Daoy (cell line): ENCODE data around the gene PTPDC1. TPM values are rescaled to one million over a fixed set of nuclear protein-coding genes. Genes with fewer than 3 reads are reported as not detected.
"Not testable (repeated sequence)": the region's sequence is repeated elsewhere in the genome, so short reads cannot be mapped to it uniquely, and the experiment has no call there.

Experiments
- DNase-seq: peaks from one replicate; pipeline ENCODE4 v3.0.0-alpha.2; 2015; ENCODE audit warnings: low read depth
- total RNA-seq: library from RNA; depleted of rRNA; stranded (reverse); fragments of >200 nt; shearing (Covaris generic); gene quantifications from 2 replicates; pipeline ENCODE4 v1.2.3, GENCODE V29; 2014

The PTPDC1 gene
- total RNA-seq, 1 experiment from 2014 or later = 10.6 TPM

GRCh38 chr9:94094219-94095145, 10.2 kb downstream of the PTPDC1 start:
- not testable (repeated sequence) for DNase-seq

- peak; percentile 61 for DNase-seq
Observed at GRCh38 chr9:94096819-94097577, 12.7 kb downstream of the PTPDC1 start.

GRCh38 chr9:94097788-94098414, 13.6 kb downstream of the PTPDC1 start:
- peak; percentile 84 for DNase-seq

GRCh38 chr9:94100152-94100879, 16.1 kb downstream of the PTPDC1 start:
- no peak for DNase-seq

- no peak for DNase-seq
Observed at GRCh38 chr9:94101162-94101853, 17.0 kb downstream of the PTPDC1 start.

GRCh38 chr9:94108584-94108983, 24.3 kb downstream of the PTPDC1 start:
- DNase-seq = peak; percentile 10

GRCh38 chr9:94110821-94111252, 26.6 kb downstream of the PTPDC1 start:
- peak; percentile 13 for DNase-seq

- no peak for DNase-seq
Observed at GRCh38 chr9:94111446-94111845, 27.2 kb downstream of the PTPDC1 start.

- no peak for DNase-seq
Observed at GRCh38 chr9:94112716-94113465, 28.6 kb downstream of the PTPDC1 start.

- not testable (repeated sequence) for DNase-seq
Observed at GRCh38 chr9:94120088-94120487, 35.8 kb downstream of the PTPDC1 start.

GRCh38 chr9:94120854-94121376, 36.7 kb downstream of the PTPDC1 start:
- DNase-seq = no peak

GRCh38 chr9:94126844-94127243, 42.6 kb downstream of the PTPDC1 start:
- no peak for DNase-seq

GRCh38 chr9:94127806-94128205, 43.5 kb downstream of the PTPDC1 start:
- DNase-seq = no peak

- DNase-seq = no peak
Observed at GRCh38 chr9:94128580-94128979, 44.3 kb downstream of the PTPDC1 start.

GRCh38 chr9:94134629-94135028, 50.4 kb downstream of the PTPDC1 start:
- no peak for DNase-seq

GRCh38 chr9:94135222-94135621, 51.0 kb downstream of the PTPDC1 start:
- DNase-seq = no peak

GRCh38 chr9:94139672-94140417, 55.6 kb downstream of the PTPDC1 start:
- DNase-seq = peak; percentile 95

- DNase-seq = no peak
Observed at GRCh38 chr9:94140418-94140780, 56.1 kb downstream of the PTPDC1 start.
